Nucleus accumbens (tissue), 56 donors: Measurements from ENCODE around the gene CTTNBP2.
A peak's percentile ranks its signal among the peaks of the same experiment; 100 is the strongest.

Experiments
- DNase-seq, 56 donors: peaks; one replicate each; lab custom pipeline; 2025; lab: John Stamatoyannopoulos, UW

The CTTNBP2 gene, protein sequence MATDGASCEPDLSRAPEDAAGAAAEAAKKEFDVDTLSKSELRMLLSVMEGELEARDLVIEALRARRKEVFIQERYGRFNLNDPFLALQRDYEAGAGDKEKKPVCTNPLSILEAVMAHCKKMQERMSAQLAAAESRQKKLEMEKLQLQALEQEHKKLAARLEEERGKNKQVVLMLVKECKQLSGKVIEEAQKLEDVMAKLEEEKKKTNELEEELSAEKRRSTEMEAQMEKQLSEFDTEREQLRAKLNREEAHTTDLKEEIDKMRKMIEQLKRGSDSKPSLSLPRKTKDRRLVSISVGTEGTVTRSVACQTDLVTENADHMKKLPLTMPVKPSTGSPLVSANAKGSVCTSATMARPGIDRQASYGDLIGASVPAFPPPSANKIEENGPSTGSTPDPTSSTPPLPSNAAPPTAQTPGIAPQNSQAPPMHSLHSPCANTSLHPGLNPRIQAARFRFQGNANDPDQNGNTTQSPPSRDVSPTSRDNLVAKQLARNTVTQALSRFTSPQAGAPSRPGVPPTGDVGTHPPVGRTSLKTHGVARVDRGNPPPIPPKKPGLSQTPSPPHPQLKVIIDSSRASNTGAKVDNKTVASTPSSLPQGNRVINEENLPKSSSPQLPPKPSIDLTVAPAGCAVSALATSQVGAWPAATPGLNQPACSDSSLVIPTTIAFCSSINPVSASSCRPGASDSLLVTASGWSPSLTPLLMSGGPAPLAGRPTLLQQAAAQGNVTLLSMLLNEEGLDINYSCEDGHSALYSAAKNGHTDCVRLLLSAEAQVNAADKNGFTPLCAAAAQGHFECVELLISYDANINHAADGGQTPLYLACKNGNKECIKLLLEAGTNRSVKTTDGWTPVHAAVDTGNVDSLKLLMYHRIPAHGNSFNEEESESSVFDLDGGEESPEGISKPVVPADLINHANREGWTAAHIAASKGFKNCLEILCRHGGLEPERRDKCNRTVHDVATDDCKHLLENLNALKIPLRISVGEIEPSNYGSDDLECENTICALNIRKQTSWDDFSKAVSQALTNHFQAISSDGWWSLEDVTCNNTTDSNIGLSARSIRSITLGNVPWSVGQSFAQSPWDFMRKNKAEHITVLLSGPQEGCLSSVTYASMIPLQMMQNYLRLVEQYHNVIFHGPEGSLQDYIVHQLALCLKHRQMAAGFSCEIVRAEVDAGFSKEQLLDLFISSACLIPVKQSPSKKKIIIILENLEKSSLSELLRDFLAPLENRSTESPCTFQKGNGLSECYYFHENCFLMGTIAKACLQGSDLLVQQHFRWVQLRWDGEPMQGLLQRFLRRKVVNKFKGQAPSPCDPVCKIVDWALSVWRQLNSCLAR (N-terminal part only)

DNA sequence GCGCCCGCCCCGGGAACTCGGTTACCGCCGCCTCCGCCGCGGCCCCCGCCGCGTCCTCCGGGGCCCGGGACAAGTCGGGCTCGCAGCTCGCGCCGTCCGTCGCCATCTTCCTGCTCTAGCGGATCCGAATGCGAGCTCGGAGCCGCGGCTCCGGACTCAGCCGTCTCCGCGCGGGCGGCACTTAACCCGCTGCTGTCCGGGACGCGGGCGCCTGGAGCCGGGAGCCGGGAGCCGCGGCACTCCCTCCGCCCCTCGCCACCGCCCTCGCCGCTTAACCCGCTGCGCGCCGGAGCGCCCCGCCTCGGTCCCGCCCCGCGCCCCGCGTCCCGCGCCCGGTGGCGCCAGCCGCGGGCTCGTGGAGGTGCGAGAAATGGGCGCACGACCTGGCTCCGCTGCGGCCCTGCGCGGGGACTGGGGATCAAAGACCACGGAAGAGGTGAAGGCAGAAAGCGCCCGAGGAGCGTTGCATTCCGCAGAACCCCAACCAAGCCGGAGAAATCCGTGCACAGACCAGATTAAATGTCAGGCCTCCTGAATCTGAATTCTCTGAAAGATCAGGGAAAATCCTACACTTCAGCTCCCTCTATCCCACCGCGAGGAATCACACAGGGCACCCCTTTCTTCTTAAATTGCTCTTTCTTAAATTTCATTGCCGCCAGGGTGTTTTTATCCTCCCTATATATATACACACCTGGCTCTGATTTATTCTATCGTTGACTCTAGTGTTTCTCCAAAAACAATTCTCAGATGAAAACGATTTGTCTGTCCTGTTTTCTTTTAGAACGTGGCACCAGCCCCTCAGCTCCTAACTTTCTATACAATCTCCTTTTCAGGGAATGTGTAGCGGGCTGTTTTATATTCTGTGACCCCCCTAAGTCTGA is at the start of gene CTTNBP2:
TSS of gene CTTNBP2 (minus strand) at position 132 of the 881 bp plus-strand sequence. CDS start at position 106, 26 bp downstream.
- peak in 53 of 56 donors; percentile 6 to 82 (median 62) for DNase-seq

DNA sequence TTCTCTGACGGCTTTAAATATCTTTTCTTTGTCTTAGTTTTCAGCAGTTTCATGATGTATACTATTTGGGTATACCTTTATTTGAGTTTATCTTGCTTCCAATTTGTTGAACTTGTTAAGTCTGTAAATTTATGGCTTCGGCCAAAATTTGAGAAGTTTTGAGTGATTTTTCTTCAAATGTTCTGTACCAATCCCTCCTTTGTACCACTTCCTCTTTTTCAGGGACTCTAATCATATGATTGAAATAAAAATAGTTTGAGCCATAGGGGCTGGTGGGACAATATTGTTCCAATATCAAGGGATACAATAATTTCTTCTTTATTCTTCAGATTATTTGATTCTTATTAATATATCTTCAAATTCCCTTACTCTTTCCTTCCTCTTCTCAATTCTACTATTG is 43.1 kb upstream of the CTTNBP2 start:
- DNase-seq, result no peak

DNA sequence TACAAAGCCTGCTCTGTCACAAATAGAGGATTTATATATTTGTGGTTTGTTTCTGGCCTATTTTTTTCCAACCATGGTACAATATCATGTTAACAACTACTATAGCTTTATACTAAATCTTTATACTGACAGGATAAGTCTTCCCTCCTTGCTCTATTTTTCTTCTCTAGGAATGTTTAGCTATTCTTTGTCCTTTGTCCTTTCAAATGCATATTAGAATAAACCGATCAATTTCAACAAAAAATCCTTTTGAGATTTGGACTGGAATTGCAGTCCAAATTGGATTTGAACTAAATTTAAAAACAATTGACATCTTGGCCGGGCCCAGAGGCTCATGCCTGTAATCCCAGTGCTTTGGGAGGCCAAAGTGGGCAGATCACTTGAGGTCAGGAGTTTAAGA is 39.2 kb upstream of the CTTNBP2 start:
- DNase-seq, result no peak

DNA sequence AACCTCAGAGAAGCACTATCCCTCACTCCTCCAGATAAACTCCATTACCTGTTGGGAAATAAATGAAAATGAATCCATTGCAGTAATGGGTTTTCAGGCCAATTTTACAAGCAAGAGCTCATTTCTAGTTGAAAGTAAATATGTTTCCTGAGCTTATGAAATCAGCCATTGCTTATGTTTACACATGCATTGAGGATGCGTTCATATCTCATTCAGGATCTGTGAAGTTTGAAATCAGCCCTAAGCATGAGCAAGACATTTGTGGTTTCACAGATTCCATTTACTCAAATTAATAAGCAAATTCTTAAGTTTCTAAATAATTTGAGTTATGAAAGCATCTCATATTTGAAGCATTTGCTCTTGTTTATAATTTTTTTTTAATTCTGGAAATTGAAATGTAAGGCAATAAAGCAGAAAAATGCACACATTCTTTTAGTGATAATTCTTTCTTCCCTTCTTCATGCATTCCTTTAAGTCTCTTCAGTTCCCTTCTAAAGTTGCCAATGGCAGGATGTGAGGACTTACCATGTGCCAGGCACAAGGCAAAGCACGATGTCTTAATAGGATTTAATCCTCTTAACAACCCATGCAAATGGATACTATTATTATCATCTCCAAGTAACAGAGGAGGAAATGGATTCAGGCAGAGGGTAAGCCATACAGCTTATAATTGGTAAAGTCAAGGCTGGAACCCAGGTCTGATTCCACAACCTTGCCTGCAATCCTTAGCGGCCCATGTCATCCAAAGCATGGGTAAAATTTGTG is 35.0 kb upstream of the CTTNBP2 start:
- DNase-seq, result no peak

DNA sequence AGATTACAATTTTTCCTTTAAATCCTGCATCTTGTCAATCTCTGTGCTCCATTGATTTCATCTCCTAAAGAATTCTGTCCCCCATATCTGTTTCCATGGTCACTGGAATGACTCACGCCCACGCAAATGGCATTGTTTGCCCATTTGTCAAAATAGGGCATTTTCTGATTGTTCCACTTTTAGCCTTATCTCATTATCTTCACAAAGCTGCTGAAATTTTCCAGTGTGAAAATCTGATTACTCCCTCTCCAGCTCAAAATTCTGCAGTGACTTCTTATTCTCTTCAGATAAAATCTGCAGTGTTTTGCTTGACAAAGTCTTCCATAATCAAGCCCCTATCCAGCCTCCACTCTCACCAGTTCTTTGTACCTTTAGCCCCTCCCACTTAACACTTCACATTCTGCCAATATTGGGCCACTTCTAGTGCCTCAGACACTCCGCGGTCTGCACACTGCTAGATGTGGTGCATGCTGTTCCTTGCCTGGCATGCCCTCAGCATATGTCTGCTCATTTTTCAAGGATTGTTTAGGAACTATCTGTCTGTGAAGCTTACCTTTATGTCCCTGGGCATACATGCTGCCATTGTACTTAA is 33.9 kb upstream of the CTTNBP2 start:
- no peak for DNase-seq

DNA sequence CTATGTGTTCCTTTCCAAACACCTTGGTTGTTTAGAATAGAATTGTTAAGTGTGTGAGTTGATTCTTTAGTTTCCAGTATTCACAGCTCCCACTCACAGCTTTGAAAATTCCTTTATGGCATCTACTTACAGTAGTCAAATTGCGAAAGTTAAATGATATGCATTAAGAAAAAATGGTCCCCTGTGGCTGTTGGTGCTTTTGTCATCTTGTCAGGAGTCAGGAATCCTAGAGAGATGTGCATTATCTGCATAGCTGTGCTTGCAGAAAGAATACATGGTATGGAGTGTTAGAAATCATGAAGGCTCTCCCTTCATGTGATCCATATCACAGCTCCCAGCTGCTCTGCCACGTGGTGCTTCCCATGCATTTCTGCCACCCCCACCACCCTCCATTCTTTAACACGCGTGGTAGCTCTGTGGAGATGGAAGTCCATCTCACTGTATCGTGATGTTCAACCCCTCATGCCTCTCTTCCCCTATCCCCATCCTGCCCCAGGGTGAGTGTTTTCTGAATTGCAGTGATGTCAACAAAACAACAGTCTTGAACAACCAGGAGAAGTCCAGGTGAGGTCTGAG is 29.2 kb upstream of the CTTNBP2 start:
- DNase-seq, result no peak

DNA sequence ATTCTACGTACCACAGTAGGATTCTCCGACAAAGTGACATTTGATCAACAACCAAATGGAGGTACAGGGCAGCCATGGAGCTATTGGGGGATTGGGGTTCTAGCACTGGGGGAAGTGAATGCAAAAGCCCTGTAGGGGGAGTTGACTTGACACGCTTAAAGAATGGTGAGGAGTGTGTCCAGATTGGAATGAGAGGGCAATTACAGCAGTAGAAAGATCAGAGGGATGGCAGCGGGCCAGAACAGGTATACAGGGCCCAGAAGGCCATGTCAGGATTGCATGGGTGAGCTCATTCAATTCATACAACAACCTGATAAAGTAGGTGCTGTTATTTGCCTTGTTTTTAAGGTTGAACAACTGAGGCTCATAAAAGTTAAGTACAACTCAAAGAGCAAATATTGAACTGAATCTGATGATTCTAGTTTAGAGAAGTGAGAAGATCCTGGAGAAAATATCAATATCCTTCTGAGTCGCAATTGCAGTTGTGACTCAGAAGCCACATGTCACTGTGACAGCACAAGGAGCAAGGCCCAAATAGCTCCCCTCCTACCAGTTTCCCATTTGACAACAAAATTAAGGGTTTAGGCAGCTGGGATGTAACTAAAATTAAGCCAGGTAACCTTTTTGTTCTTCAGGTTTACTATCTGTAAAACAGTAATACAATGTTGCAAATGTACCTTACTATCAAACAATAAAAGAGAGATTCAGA is 28.0 kb upstream of the CTTNBP2 start:
- peak in 5 of 56 donors; percentile 2 to 35 (median 4) for DNase-seq

DNA sequence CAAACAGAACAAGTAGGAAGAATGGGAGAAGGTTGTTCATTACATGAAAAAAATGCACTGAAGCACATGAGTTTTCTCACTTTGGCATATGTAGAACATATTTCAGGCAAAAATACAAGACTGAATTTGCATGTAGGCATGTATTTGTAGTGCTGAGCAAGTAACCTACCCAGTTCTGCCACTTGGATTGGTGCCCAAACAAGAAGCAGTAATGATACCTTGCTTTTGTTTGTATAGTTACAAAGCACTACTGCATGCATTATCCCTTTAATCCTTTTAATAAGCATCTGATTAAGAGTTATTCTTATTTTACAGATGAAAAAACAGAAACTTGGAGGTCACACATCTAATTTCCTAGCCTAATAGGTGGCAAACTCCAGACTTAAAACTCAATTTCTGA is 23.1 kb upstream of the CTTNBP2 start:
- no peak for DNase-seq

DNA sequence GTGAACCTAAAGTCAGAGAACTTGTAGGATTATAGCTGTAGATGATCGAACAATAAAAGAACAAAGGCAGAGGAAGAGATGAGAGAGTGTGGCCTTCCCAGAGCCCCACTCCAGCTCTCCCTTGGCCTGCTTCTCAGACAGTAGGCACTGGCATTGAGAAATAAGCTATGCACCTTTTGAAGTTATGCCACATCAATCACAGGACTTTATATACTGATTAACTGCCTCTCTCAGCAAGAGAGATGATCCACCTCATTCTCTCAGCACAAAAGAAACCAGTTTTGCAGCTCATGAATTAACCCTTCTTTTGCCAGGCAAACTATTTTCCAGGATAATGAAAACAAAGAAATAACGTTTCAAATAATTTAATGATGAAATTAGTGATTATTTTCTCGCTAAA is 22.0 kb upstream of the CTTNBP2 start:
- no peak for DNase-seq

DNA sequence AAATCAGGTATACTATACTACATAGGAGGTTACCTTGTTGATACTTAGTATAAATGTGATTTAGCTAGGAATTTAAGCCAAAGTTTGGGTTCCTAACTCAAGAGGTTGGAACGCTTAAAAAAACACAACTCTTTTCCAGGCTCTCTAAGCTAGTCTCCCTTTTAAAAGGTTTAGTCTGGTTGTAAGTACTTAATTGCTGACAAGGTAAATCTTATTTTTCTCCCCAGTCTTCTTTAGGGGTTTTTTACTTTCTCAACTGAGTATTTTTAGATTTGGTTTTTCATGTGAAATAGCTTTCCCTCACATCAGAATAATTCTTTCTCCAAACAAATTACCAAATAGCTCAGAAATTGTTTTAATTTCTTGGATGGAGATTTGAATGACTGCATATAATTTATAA is 20.8 kb upstream of the CTTNBP2 start:
- no peak for DNase-seq

DNA sequence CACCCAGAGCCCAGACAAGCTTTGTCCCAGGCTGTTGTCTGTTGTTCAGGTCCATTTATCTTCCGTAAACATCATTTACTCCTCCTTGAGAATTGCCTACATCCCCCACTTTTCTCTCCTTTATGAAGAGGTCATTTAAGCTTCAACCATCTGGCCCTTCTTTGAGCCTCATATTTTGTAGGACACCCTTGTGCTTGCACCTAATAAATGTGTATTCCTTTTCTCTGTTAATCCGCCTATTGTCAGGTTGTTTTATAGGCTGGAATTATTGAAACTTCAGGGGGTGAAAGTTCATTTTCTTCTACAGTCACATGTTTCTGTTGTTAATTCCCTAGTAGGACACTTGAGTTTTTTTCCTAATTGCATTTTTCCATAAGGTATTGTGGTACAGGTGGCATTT is 19.6 kb upstream of the CTTNBP2 start:
- no peak for DNase-seq

DNA sequence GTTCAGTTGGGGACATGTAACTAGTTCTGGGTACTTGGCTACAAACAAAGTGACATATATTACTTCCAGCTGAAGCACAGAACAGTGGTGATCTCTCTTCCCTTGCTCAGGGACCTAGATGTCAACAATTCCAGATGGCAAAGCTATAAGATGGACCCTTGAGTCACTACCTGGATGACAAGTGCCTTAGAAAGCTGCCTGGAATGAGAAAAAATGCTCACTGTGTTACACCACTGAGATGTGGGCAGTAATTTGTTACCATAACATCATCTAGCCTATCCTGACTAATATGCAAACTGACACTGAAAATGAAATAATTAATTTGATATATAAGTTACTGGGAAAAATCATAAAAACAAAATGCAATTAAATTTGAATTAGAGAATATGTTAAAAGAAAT is 16.4 kb upstream of the CTTNBP2 start:
- no peak for DNase-seq

DNA sequence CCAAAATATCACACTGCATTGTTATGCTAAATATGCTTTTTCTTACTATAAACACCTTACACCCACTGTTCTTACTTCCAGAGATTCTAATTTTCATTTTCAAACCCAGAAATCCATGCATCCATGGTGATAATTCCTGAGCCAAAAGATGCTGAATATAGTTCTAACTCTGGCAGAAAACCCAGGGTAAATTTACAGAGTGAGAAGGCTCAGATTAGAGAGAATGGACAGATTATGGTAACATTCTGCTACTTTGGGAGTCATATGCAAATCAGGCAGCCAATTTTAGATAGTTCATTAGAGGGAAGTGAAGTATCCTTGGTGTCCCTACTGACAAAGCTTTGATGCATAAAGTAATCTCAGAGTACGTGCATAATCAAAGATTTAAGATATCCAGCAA is 15.4 kb upstream of the CTTNBP2 start:
- no peak for DNase-seq

DNA sequence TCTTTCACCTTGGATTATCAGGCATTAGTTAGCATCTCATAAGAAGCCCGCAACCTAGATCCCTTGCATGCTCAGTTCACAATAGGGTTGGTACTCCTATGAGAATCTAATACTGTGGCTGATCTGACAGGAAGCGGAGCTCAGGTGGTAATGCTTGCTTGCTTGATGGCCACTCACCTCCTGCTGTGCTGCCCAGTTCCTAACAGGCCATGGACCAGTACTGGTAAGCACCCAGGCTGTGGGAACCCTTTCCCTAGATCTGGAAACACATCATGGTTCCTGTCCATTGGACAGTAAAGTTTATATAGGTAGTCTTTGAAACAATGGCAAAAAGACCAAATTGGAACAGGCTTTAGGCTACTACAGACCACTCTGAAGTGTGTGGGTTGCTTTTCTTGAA is 9.4 kb upstream of the CTTNBP2 start:
- no peak for DNase-seq

DNA sequence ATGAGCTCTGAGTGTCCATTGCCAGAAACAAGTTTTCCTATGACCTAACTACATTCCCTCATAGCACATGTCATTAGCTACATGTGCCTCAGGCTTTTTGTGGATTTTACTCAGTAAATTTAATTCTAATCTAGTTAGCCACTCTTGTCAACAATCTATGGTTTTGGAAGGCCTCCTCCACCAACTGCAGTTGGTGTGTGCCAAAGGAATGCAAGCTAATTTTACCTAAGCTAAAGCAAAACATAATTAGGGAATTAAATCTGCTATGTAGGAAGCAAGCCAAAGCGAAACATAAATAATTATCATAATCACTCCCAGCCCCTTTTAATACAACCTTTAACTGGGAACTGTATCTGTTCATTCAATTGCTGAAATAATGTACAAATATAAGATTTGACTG is 3.5 kb upstream of the CTTNBP2 start:
- DNase-seq, result no peak

DNA sequence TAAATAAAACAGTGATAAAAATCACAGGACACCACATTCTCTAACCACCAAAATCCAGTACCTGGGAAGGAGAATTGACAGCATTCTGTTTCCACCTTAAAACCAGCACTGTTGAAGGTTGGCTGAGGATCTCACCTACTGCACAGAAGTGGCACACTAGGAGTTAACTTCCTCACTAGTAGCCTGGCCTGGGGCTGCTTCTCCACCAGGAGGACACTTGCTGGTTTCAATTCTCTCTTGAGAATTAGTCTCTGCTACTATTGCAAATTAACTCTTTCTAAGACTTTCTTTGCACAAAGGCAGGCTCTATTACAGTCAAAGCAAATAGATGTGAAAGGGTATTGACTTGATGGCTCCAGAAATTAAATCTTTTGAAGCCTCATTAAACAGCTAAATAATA is 2.3 kb upstream of the CTTNBP2 start:
- peak in 1 of 56 donors; percentile 15 for DNase-seq

DNA sequence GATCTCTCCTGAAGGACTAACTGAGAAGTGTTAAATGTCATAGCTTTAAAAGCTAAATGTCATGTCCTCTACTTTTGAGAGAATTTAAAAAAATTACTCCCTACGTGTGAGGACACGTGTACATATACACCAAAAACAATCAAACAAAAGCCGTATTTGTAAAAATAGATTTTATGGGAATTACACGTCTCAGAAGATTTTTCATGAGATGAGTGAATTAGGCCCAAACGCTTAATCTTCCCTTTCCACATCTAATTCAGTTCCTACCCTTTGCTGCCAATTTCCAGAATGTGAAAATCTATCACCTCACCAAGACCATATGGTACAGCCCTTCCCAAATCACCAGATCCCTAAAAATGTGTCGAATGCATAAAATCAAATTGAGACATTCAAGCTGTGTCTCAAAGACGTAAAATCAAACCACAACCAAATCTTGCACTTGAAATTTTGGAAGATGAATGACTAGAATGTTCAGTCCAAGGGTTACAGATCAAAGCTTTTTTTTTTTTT is 1.0 kb upstream of the CTTNBP2 start:
- DNase-seq, result no peak
